Measurements from ENCODE around the gene RPL27A. TPM values are rescaled to one million over a fixed set of nuclear protein-coding genes. Genes with fewer than 3 reads are reported as not detected.
A peak's percentile ranks its signal among the peaks of the same experiment; 100 is the strongest.

The RPL27A gene
- total RNA-seq, 4 donors from 2014 or later: 800 to 945 (median 825) TPM

DNA sequence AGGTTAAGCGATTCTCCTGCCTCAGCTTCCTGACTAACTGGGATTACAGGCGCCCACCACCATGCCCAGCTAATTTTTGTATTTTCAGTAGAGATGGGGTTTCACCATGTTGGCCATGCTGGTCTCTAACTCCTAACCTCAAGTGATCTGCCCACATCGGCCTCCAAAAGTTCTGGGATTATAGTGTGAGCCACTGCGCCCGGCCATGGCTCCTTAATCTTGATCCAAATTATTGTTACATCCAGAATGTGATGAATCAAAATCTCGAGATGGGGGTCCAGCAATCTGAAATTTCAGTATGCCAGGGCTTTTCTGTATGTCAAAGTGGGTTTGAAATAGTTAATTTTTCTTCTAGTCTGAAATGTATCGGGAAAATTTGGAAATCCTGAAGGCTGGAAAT lies 3.7 kb downstream of the RPL27A start:
- no peak for DNase-seq (ENCODE audit: low spot score in 2 of 2)
- Histone ChIP-seq H3K36me3 (peaks cover 0 to 36% (median 0%) of the 10 kb centered on the region in 3 donors), H3K27ac (no peak overlapping the region), H3K9me3 (no peaks in the 10 kb centered on the region), H3K4me3 (no peak overlapping the region), H3K4me1 (peaks cover 4 to 48% (median 24%) of the 10 kb centered on the region in 4 donors), H3K27me3 (no peaks in the 10 kb centered on the region)
- WGBS, 2 donors: 83 to 84% methylated on average over 7 of the region's 7 CpGs
- no peak for TF ChIP-seq POLR2A (IDR thresholded peaks at IDR 0.05)
- TF ChIP-seq EP300 (IDR thresholded peaks at IDR 0.05): no peak
- TF ChIP-seq, protein P1, sequence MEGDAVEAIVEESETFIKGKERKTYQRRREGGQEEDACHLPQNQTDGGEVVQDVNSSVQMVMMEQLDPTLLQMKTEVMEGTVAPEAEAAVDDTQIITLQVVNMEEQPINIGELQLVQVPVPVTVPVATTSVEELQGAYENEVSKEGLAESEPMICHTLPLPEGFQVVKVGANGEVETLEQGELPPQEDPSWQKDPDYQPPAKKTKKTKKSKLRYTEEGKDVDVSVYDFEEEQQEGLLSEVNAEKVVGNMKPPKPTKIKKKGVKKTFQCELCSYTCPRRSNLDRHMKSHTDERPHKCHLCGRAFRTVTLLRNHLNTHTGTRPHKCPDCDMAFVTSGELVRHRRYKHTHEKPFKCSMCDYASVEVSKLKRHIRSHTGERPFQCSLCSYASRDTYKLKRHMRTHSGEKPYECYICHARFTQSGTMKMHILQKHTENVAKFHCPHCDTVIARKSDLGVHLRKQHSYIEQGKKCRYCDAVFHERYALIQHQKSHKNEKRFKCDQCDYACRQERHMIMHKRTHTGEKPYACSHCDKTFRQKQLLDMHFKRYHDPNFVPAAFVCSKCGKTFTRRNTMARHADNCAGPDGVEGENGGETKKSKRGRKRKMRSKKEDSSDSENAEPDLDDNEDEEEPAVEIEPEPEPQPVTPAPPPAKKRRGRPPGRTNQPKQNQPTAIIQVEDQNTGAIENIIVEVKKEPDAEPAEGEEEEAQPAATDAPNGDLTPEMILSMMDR (IDR thresholded peaks at IDR 0.05): no peak

- Histone ChIP-seq H3K27ac (peak overlapping the region; percentile 26 to 84 (median 76)), H3K4me3 (peak overlapping the region; percentile 35 to 62 (median 46)), H3K4me1 (peaks cover 4 to 37% (median 17%) of the 10 kb centered on the region in 4 donors), H3K9me3 (no peaks in the 10 kb centered on the region), H3K27me3 (no peaks in the 10 kb centered on the region), H3K36me3 (peaks cover 0 to 60% (median 0%) of the 10 kb centered on the region in 3 donors)
- TF ChIP-seq, protein P1 (IDR thresholded peaks at IDR 0.05): peak in 1 of 5 experiments; percentile 47
- TF ChIP-seq EP300 (IDR thresholded peaks at IDR 0.05) (peak; percentile 83 to 93), POLR2A (IDR thresholded peaks at IDR 0.05) (peak in 1 of 2 donors; percentile 55)
- DNase-seq (ENCODE audit: low spot score in 2 of 2): peak; percentile 78 to 88
- 1 to 2% methylated on average over 30 to 56 of the region's 56 CpGs for WGBS, 2 donors
Observed at GRCh38 chr11:8688414-8689362, 6.1 kb downstream of the RPL27A start.

GRCh38 chr11:8689726-8690255 lies 7.2 kb downstream of the RPL27A start:
- no peak overlapping the region for H3K27ac ChIP-seq
- 81 to 86% methylated on average over 8 of the region's 8 CpGs for WGBS, 2 donors
- H3K4me1 ChIP-seq: peaks cover 0 to 26% (median 9%) of the 10 kb centered on the region in 4 donors
- TF ChIP-seq, protein P1 (IDR thresholded peaks at IDR 0.05): no peak
- TF ChIP-seq EP300 (IDR thresholded peaks at IDR 0.05): no peak
- H3K9me3 ChIP-seq: no peaks in the 10 kb centered on the region
- H3K4me3 ChIP-seq: peak overlapping the region in 1 of 4 donors; percentile 57
- no peak for DNase-seq (ENCODE audit: low spot score in 2 of 2)
- no peaks in the 10 kb centered on the region for H3K27me3 ChIP-seq
- peaks cover 0 to 60% (median 0%) of the 10 kb centered on the region in 3 donors for H3K36me3 ChIP-seq

GRCh38 chr11:8690374-8691342 lies 8.1 kb downstream of the RPL27A start:
- H3K9me3 ChIP-seq: no peaks in the 10 kb centered on the region
- no peak for TF ChIP-seq EP300 (IDR thresholded peaks at IDR 0.05)
- no peak for TF ChIP-seq POLR2A (IDR thresholded peaks at IDR 0.05)
- TF ChIP-seq, protein P1 (IDR thresholded peaks at IDR 0.05): no peak
- peaks cover 0 to 60% (median 0%) of the 10 kb centered on the region in 3 donors for H3K36me3 ChIP-seq
- 81 to 85% methylated on average over 4 of the region's 4 CpGs for WGBS, 2 donors
- DNase-seq (ENCODE audit: low spot score in 2 of 2): no peak
- no peak overlapping the region for H3K4me3 ChIP-seq
- H3K4me1 ChIP-seq: peaks cover 0 to 20% (median 9%) of the 10 kb centered on the region in 4 donors
- no peaks in the 10 kb centered on the region for H3K27me3 ChIP-seq
- no peak overlapping the region for H3K27ac ChIP-seq
